CD4-positive, alpha-beta T cell treated with Interferon alpha-2 for 1 hour (primary cell): ENCODE measurements around the gene NBEAL2.

Experiments
- DNase-seq, 2 donors: peaks; one replicate each; pipeline ENCODE4 v3.0.0-alpha.2; 2020 to 2022

Gene NBEAL2

DNA sequence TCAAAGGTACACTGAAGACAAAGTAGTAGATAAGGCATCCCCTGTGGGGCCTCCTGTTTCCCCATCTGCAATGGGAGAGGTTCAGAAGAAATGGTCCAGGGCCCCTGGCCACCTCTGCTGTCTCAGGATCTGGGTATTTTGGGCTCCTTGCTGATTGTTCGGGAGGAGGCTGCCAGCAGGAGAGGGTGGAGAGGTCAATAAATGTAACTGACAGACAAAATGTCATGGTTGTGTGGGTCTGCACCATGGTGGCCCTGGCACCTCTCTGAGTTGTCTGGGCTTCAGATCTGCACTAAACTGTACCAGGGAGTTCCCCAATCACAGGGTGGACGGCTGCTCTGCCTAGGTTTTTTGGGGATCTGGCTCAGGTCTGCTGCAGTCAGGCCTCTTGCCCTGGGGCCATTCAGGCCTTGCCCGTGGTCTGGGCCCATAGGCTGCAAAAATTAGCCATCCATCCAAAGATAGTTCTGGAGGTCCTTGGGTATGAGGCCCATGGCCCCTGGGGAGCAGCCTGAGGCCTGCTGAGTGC is 7.4 kb downstream of the NBEAL2 start:
- no peak for DNase-seq

- no peak for DNase-seq
Observed at GRCh38 chr3:46987319-46987742, 7.9 kb downstream of the NBEAL2 start.

- peak; percentile 90 to 94 for DNase-seq
Observed at GRCh38 chr3:46987743-46988401, 8.4 kb downstream of the NBEAL2 start.

DNA sequence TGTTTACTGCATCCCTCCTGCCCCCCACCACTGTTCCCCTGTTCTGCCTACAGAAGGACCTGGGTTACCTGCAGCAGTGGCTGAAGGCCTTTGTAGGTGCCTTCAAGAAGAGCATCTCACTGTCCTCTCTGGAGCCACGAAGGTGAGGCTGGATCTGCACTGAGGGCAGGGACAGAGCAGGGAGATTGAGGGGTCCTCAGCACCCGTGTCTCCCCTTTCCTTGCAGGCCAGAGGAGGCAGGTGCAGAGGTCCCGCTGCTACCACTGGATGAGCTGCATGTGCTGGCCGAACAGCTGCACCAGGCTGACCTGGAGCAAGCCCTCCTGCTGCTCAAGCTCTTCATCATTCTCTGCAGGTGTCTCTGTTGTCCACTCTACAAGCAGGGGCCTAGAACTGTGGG is 9.2 kb downstream of the NBEAL2 start:
- DNase-seq: no peak

DNA sequence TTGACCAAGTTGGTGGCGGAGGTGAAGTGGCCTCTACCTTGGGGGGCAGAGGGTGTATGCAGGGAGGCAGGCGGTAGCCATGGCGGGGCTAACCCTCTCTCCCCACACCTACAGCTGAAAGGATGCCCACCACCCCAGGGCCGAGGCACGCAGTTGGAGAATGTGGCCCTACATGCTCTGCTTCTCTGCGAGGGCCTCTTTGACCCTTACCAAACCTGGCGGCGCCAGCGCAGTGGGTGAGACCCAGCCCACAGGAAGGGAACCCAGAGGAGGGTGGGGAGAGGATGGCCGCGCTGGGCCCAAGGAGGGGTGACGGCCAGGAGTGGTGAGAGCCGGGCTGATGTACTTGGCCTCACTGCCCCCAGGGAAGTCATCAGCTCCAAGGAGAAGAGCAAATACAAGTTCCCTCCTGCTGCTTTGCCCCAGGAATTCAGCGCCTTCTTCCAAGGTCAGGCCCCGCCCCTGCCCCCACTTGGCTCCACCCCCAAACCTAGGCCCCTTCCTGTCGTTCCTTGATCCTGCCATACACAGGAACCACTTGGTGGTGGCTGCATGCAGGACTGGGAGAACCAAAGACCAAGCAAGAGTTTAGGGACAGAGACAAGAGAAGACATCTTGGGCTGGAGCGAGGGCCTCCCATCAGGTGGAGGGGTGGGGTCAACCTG is 9.8 kb downstream of the NBEAL2 start:
- DNase-seq: no peak

DNA sequence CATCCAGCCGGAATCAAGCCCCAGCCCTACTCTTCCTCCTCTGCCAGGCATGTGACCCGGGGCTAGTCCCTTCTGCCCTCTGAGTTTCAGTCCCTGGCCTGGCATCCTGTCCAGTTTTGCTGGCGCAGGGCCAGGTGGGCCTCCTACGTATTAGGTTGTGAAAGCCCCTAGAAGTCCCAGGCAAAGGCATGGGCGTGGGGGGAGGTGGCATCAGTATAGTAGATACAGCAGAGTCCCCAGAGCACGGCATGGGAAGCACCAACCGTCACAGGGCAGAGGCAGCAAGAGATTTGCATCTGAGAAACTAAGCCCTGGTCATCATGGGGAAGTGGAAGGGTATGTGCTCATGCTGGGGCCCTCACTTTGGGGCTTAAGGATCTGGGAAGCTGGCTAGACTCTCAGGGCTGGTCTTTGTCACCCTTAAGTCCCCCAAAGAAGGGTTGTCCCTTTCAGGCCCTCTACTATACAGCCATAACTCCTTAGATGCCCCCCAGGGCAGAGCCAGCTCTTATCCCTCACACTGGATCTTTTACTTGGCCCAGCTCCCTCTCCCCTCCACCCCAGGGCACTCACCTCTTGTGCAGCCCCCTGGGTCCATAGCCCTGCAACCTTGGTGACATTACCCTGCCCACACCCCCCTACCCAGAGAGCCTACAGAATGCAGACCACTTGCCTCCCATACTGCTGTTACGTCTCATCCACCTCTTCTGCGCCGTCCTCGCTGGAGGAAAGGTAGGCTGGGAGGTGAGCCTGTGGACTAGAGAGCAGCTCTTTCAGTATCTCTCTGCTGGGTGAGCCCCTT is 11.3 kb downstream of the NBEAL2 start:
- DNase-seq: peak in 1 of 2 donors; percentile 40

DNA sequence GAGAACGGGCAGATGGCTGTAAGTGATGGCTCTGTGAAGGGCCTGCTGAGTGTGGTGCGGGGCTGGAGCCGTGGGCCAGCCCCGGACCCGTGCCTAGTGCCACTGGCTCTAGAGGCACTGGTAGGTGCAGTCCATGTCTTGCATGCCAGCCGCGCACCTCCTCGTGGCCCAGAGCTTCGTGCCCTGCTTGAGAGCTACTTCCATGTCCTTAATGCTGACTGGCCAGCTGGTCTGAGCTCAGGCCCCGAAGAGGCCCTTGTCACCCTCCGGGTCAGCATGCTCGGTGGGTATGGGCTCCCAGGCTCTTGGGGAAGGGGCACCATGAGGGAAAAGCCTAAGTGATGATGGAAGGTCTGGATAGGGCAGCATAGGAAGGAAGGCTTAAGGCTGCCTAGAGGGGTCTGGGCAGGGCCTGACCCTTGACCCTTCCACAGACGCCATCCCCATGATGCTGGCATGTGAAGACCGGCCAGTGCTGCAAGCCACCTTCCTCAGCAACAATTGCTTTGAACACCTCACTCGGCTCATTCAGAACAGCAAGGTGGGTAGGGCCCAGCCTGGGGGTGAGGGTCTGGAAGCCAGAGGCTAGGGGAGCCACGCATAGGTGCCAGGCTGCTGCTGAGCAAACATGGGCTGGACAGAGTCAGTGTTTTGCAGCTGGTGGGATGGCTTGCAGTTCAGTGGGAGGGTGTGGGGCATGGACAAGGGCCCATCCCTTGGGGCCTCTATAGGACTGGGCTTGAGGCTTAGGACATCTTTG is 12.1 kb downstream of the NBEAL2 start:
- DNase-seq: no peak

- DNase-seq: no peak
Observed at GRCh38 chr3:46992231-46992630, 12.8 kb downstream of the NBEAL2 start.

- DNase-seq: no peak
Observed at GRCh38 chr3:46993292-46993691, 13.8 kb downstream of the NBEAL2 start.

DNA sequence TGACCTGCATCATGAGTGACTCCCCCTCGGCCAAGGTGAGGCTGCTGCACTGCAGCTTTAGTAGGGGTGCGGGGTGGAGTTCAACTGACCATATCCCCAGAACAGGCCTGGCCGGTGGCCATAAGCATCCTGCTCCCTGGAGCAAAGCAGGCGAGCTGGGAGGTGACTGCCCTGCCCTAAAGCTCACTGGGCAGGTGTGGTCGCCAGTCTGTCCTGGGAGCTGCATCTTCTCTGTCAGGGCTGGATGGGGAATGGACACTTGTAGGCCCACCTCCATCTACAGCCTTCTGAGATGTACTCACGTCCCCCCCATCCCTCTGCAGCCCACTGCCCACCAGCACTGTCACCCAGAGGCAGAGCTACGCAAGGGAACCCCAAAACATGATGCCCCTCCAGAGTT is 14.5 kb downstream of the NBEAL2 start:
- no peak for DNase-seq

- DNase-seq: no peak
Observed at GRCh38 chr3:46994801-46995731, 15.6 kb downstream of the NBEAL2 start.

GRCh38 chr3:46995901-46996562 is 16.6 kb downstream of the NBEAL2 start:
- DNase-seq: no peak

DNA sequence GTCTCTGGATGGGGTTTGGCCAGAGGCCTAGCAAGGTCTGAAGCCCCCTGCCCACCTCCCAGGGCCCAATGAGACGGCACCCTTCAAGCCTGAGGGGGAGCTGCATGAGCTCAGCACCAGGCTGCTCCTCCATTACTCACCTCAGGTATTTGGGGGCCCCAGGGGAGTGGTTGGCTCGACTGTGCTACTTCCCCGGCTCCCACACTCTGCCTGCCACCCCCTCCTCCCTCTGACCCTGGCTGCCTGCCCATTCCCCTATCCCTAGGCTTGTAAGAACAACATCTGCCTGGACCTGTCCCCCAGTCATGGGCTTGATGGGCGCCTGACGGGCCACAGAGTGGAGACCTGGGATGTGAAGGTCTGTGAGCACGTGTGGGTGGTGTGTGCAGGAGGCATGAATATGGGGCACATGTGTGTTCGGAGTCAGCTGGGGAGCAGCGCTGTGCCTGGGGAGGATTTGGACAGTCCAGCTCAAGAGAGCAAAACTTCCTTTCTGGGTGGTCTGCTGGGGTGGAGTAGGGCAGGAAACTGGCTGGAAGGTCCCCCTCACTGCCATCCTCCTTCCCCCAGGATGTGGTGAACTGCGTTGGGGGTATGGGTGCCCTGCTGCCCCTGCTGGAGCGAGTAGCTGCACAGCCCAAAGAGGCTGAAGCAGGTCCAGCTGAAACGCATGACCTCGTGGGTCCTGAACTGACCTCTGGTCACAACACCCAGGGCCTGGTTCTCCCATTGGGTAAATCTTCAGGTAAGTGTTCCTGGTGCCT is 17.4 kb downstream of the NBEAL2 start:
- no peak for DNase-seq

- DNase-seq: no peak
Observed at GRCh38 chr3:46997453-46998091, 18.1 kb downstream of the NBEAL2 start.

DNA sequence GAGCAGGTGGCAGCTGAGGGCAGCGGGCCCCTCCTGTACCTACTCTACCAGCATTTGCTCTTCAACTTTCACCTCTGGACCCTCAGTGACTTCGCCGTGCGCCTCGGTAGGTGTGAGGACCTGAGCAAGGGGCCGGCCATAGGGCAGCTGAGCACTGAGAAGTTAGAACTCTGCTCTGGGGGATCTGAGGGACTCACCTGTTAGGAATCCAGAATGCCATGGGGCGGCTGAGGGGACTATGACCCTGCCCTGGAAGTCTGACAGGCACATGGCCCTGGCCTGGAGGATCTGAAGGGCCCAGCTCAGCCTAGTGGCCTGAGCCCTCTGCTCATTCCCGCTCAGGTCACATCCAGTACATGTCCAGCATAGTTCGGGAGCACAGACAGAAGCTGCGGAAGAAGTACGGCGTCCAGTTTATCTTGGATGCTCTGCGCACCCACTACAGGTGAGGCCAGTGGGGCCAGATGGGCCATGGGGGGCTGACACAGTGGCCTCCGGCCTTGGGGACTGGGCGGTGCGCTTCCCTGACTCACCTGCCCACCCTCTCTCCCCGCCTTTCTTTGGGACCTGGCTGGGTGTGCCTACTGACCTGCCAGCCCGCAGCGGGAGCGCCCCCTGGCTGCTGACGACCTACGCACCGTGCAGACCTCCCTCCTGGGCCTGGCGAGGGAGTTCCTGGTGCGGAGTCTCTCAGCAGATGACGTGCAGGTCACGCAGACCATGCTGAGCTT is 18.8 kb downstream of the NBEAL2 start:
- peak; percentile 71 to 78 for DNase-seq

GRCh38 chr3:46998852-46999515 is 19.5 kb downstream of the NBEAL2 start:
- no peak for DNase-seq

DNA sequence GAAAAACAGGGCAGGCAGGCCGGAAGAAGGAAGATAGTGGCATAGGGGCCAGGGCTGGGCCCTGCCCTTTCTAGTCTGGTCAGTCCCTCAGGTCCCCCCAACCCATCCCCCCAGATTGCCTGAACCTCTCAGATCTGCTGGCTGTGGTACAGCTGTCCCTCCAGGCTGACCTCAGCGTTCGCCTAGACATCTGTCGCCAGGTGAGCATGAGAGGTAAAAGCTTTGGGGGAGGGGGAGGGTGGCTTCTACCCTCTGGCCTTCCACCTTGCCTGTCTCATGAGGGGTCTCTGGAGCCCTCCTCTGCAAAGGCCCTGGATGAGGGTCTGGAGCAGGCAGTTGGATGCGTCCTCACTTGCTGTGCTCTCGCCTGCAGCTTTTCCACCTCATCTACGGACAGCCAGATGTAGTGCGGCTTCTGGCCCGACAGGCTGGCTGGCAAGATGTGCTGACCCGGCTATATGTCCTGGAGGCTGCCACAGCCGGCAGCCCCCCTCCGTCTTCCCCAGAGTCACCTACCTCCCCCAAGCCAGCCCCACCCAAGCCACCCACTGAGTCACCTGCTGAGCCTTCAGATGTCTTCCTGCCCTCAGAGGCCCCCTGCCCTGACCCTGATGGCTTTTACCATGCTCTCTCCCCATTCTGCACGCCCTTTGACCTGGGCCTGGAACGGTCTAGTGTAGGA is 20.2 kb downstream of the NBEAL2 start:
- DNase-seq: no peak
